SK-N-SH treated with all-trans-retinoic acid at 6 μM for 48 hours (cell line): ENCODE data around the gene CCDC69.

ENCODE experiments used
- ATAC-seq: fragments of 200-7000 bp; cut with Tn5 transposase; 3 replicates; pipeline ENCODE4 v1.9.1; 2020; ENCODE audit warnings: mild to moderate bottlenecking, moderate library complexity
- ARNTL ChIP-seq: fragments of 450-650 bp; formaldehyde crosslinking; IDR thresholded peaks from 2 replicates; pipeline ENCODE4 v1.5.0; 2020; ENCODE audit warnings: low read depth, mild to moderate bottlenecking, moderate library complexity, borderline replicate concordance
- BACH2 ChIP-seq: fragments of 250-450 bp; sonication (Bioruptor Pico); IDR thresholded peaks from 2 replicates; pipeline ENCODE4 v1.9.0; 2021; ENCODE audit warnings: mild to moderate bottlenecking, borderline replicate concordance
- CSDC2 ChIP-seq: fragments of 250-450 bp; sonication (Bioruptor Pico); IDR thresholded peaks from 2 replicates; pipeline ENCODE4 v1.5.0; 2020; ENCODE audit warnings: mild to moderate bottlenecking, moderate library complexity
- CSRNP3 ChIP-seq: fragments of 250-450 bp; sonication (Bioruptor Pico); IDR thresholded peaks from 2 replicates; pipeline ENCODE4 v1.5.1; 2021; ENCODE audit warnings: mild to moderate bottlenecking, moderate library complexity
- ESRRG ChIP-seq: fragments of 250-450 bp; sonication (Bioruptor Pico); IDR thresholded peaks from 2 replicates; pipeline ENCODE4 v1.6.1; 2021; ENCODE audit warnings: mild to moderate bottlenecking
- GLIS3 ChIP-seq: fragments of 250-450 bp; sonication (Bioruptor Pico); IDR thresholded peaks from 2 replicates; pipeline ENCODE4 v1.5.0; 2020; ENCODE audit warnings: mild to moderate bottlenecking, moderate library complexity
- ISL1 ChIP-seq: fragments of 250-450 bp; sonication (Bioruptor Pico); IDR thresholded peaks from 2 replicates; pipeline ENCODE4 v2.1.2; 2022; ENCODE audit warnings: mild to moderate bottlenecking, moderate library complexity
- OSR1 ChIP-seq: fragments of 250-450 bp; sonication (Bioruptor Pico); IDR thresholded peaks from 2 replicates; pipeline ENCODE4 v1.8.0; 2022; ENCODE audit warnings: moderate library complexity, mild to moderate bottlenecking, inconsistent platforms
- PATZ1 ChIP-seq: fragments of 250-450 bp; sonication (Bioruptor Pico); IDR thresholded peaks from 2 replicates; pipeline ENCODE4 v1.8.0; 2020; ENCODE audit warnings: mild to moderate bottlenecking, moderate library complexity, borderline replicate concordance
- POU6F1 ChIP-seq: fragments of 250-450 bp; sonication (Bioruptor Pico); IDR thresholded peaks from 2 replicates; pipeline ENCODE4 v1.8.0; 2021; ENCODE audit warnings: low read depth, mild to moderate bottlenecking, moderate library complexity, borderline replicate concordance
- PPARA ChIP-seq: fragments of 250-450 bp; sonication (Bioruptor Pico); IDR thresholded peaks from 2 replicates; pipeline ENCODE4 v1.5.0; 2020; ENCODE audit warnings: mild to moderate bottlenecking, borderline replicate concordance
- RARB ChIP-seq: fragments of 250-450 bp; sonication (Bioruptor Pico); IDR thresholded peaks from 2 replicates; pipeline ENCODE4 v1.8.0; 2021; ENCODE audit warnings: mild to moderate bottlenecking, moderate library complexity
- SNAI2 ChIP-seq: fragments of 250-450 bp; sonication (Bioruptor Pico); IDR thresholded peaks from 2 replicates; pipeline ENCODE4 v1.5.0; 2020; ENCODE audit warnings: mild to moderate bottlenecking, moderate library complexity
- TCF4 ChIP-seq: fragments of 250-450 bp; sonication (Bioruptor Pico); IDR thresholded peaks from 2 replicates; pipeline ENCODE4 v1.8.0; 2021; ENCODE audit warnings: mild to moderate bottlenecking, moderate library complexity, borderline replicate concordance
- TOX ChIP-seq: fragments of 250-450 bp; sonication (Bioruptor Pico); IDR thresholded peaks from 2 replicates; pipeline ENCODE4 v1.8.0; 2021; ENCODE audit warnings: mild to moderate bottlenecking, moderate library complexity, borderline replicate concordance
- TSHZ2 ChIP-seq: fragments of 250-450 bp; sonication (Bioruptor Pico); IDR thresholded peaks from 2 replicates; pipeline ENCODE4 v1.5.0; 2020; ENCODE audit warnings: mild to moderate bottlenecking, moderate library complexity
- ZC3H10 ChIP-seq: fragments of 250-450 bp; sonication (Bioruptor Pico); IDR thresholded peaks from 2 replicates; pipeline ENCODE4 v1.5.1; 2021; ENCODE audit warnings: mild to moderate bottlenecking, moderate library complexity
- ZFP3 ChIP-seq: fragments of 250-450 bp; sonication (Bioruptor Pico); IDR thresholded peaks from 2 replicates; pipeline ENCODE4 v1.5.0; 2020; ENCODE audit warnings: mild to moderate bottlenecking, moderate library complexity
- ZNF565 ChIP-seq: fragments of 450-650 bp; formaldehyde crosslinking; conservative IDR thresholded peaks from 2 replicates; pipeline ENCODE4 v1.5.0; 2020; ENCODE audit warnings: low read depth, mild to moderate bottlenecking, moderate library complexity
- ZNF70 ChIP-seq: fragments of 450-650 bp; formaldehyde crosslinking; IDR thresholded peaks from 2 replicates; pipeline ENCODE4 v1.5.0; 2020; ENCODE audit warnings: mild to moderate bottlenecking, moderate library complexity
- ZNF8 ChIP-seq: fragments of 450-650 bp; formaldehyde crosslinking; IDR thresholded peaks from 2 replicates; pipeline ENCODE4 v1.5.0; 2020; ENCODE audit warnings: mild to moderate bottlenecking, moderate library complexity

CCDC69 gene

GRCh38 chr5:151221574-151221973, 2.3 kb downstream of the CCDC69 start:
- ATAC-seq: no peak
- no peak for TF ChIP-seq ZNF565 (CRISPR knock-in tag)
- no peak for TF ChIP-seq TSHZ2 (CRISPR knock-in tag)
- TF ChIP-seq ZNF8 (CRISPR knock-in tag): no peak
- TF ChIP-seq POU6F1: no peak
- no peak for TF ChIP-seq ZNF70 (CRISPR knock-in tag)
- TF ChIP-seq CSRNP3: no peak
- TF ChIP-seq, all 23 proteins: peak for 0

GRCh38 chr5:151219789-151220188, 4.1 kb downstream of the CCDC69 start:
- TF ChIP-seq GLIS3 (CRISPR knock-in tag) (no peak), ZC3H10 (no peak), SNAI2 (no peak), ZFP3 (CRISPR knock-in tag) (no peak), ZNF8 (CRISPR knock-in tag) (no peak), ZNF70 (CRISPR knock-in tag) (no peak), BACH2 (CRISPR knock-in tag) (no peak), TCF4 (CRISPR knock-in tag) (no peak), CSDC2 (CRISPR knock-in tag) (no peak), RARB (CRISPR knock-in tag) (no peak), ZNF565 (CRISPR knock-in tag) (no peak), ISL1 (CRISPR knock-in tag) (no peak), PPARA (no peak), CSRNP3 (no peak), TOX (no peak), PATZ1 (CRISPR knock-in tag) (no peak), TSHZ2 (CRISPR knock-in tag) (no peak), ESRRG (no peak), OSR1 (no peak), ARNTL (CRISPR knock-in tag) (no peak)
- no peak for ATAC-seq
